RWPE1 (cell line): Measurements from ENCODE around the gene SLMAP.
A peak's percentile ranks its signal among the peaks of the same experiment; 100 is the strongest.
"Not testable (repeated sequence)": the region's sequence is repeated elsewhere in the genome, so short reads cannot be mapped to it uniquely, and the experiment has no call there.

Experiments
- CTCF ChIA-PET: fragments of 350-600 bp; sonication (Branson Sonifier 250); formaldehyde crosslinking; extraction: SDS; loops from one replicate; lab custom pipeline; 2021; lab: Yijun Ruan, JAX
- POLR2A ChIA-PET: fragments of 400-600 bp; formaldehyde crosslinking; extraction: SDS; loops from one replicate; lab custom pipeline; 2020; ENCODE audit warnings: antibody characterized with exemption; ENCODE audit not compliant: low non-redundant PET; lab: Yijun Ruan, JAX
- DNase-seq: peaks from one replicate; pipeline ENCODE4 v3.0.0; 2012; ENCODE audit warnings: low spot score
- H3K27ac ChIP-seq: fragments of 450-650 bp; 2 replicates; pipeline ENCODE4 v1.5.1; 2017
- TF ChIP-seq, protein P1 (sequence below): fragments of 450-650 bp; conservative IDR thresholded peaks from 2 replicates; pipeline ENCODE4 v1.5.1; 2017; ENCODE audit warnings: low read depth, mild to moderate bottlenecking

SLMAP gene

GRCh38 chr3:57855281-57855680 lies 99.2 kb downstream of the SLMAP start:
- CTCF ChIA-PET: interaction anchor here (0.7 kb wide), 1 partner anchor 71 kb away, joined by 3 read pairs; no protein-coding TSS in a partner anchor
- TF ChIP-seq, protein P1, sequence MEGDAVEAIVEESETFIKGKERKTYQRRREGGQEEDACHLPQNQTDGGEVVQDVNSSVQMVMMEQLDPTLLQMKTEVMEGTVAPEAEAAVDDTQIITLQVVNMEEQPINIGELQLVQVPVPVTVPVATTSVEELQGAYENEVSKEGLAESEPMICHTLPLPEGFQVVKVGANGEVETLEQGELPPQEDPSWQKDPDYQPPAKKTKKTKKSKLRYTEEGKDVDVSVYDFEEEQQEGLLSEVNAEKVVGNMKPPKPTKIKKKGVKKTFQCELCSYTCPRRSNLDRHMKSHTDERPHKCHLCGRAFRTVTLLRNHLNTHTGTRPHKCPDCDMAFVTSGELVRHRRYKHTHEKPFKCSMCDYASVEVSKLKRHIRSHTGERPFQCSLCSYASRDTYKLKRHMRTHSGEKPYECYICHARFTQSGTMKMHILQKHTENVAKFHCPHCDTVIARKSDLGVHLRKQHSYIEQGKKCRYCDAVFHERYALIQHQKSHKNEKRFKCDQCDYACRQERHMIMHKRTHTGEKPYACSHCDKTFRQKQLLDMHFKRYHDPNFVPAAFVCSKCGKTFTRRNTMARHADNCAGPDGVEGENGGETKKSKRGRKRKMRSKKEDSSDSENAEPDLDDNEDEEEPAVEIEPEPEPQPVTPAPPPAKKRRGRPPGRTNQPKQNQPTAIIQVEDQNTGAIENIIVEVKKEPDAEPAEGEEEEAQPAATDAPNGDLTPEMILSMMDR: no peak
- DNase-seq: no peak
- no peak overlapping the region for H3K27ac ChIP-seq
- POLR2A ChIA-PET: no interaction called here

GRCh38 chr3:57855943-57856342 lies 99.8 kb downstream of the SLMAP start:
- ChIA-PET POLR2A (no interaction called here), CTCF (interaction anchor here (0.6 kb wide), 1 partner anchor 87 kb away, joined by 5 read pairs; no protein-coding TSS in a partner anchor)
- DNase-seq: no peak
- H3K27ac ChIP-seq: no peak overlapping the region; the same call in 1 of the 2 replicates
- TF ChIP-seq, protein P1: no peak

DNA sequence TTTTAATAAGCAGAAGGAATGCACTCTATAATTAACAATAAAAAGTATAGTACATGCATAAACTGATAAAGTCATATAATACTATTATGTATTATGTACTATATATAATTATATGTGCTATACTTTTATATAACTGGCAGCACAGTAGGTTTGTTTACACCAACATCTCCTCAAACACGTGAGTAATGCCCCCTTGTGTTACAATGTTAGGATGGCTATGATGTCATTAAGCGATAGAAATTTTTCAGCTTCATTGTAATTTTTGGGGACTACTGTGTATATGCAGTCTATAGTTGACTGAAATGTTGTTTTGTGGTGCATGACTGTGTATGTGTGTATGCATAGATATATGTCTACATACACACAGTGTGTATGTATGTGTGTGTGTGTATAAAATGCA lies 100.6 kb downstream of the SLMAP start:
- DNase-seq: peak; percentile 7
- POLR2A ChIA-PET: no interaction called here
- H3K27ac ChIP-seq: no peak overlapping the region
- CTCF ChIA-PET: no interaction called here
- TF ChIP-seq, protein P1: no peak

DNA sequence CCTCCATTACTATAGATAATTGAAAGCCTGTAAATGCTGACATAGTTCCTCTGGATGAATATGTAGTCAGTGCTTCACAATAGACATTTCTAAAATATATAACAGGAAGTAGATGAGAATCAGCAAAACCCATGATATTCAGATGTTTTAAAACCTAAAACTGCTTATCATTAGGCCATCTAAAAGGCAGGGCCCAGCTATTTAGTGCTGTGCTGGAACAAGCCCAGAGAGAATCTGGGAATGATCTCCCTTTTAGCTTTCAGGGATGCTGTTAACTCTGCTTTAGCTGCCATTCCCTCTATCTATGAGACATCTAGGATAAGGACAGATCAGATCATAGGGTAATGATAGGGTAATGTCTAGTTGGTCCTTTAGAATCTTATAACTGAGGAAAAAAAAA lies 106.8 kb downstream of the SLMAP start:
- DNase-seq: no peak
- ChIA-PET CTCF (interaction anchor here (1.1 kb wide), 1 partner anchor 10 kb away, joined by 3 read pairs; no protein-coding TSS in a partner anchor), POLR2A (no interaction called here)
- no peak overlapping the region for H3K27ac ChIP-seq
- TF ChIP-seq, protein P1: no peak

DNA sequence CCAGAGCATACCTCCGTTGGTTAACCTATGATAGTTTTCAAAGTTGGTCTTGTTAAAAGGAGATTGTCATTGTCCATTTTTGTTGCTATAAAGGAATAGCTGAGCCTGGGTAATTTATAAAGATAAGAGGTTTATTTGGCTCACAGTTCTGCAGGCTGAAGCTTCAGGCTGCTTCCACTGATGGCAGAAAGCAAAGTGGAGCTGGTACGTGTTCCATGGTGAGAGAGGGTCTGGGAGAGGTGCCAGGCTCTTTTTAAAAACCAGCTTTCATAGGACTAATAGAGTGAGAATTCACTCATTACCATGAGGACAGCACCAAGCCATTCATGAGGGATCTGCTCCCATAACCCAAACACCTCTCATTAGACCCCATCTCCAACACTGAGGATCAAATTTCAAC lies 107.3 kb downstream of the SLMAP start:
- H3K27ac ChIP-seq: no peak overlapping the region
- ChIA-PET POLR2A (no interaction called here), CTCF (interaction anchor here (1.1 kb wide), 1 partner anchor 10 kb away, joined by 3 read pairs; no protein-coding TSS in a partner anchor)
- TF ChIP-seq, protein P1: no peak
- DNase-seq: no peak

DNA sequence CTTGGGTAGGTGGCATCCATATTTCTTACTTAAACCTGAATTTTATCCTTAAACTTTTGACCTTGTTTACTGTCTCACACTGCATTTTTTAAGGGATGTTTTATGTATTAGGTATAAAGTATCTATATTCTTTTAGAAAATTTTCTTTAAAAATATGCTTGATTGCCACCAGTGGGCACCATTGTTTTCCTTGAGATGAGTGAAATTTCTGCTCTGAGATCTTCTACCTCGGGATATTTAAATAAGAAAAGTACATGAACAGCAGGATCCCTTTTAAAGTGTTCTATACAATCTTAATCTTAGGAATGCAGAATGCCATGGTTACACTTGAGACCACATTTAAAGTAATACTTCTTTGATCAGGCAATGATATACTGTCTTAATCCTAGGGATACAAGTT lies 108.7 kb downstream of the SLMAP start:
- CTCF ChIA-PET: interaction anchor here (0.6 to 0.7 kb wide), 2 partner anchors 85 to 161 kb away, joined by 3 read pairs; no protein-coding TSS in a partner anchor
- POLR2A ChIA-PET: no interaction called here
- no peak overlapping the region for H3K27ac ChIP-seq
- peak; percentile 1 for DNase-seq
- TF ChIP-seq, protein P1: peak; percentile 48

DNA sequence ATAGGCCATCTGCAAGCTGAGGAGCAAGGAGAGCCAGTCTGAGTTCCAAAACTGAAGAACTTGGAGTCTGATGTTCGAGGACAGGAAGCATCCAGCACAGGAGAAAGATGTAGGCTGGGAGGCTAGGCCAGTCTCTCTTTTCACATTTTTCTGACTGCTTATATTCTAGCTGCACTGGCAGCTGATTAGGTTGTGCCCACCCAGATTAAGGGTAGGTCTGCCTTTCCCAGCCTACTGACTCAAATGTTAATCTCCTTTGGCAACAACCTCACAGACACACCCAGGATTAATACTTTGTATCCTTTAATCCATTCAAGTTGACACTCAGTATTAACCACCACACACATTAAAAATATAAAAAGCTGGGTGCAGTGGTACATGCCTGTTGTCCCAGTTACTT lies 113.0 kb downstream of the SLMAP start:
- CTCF ChIA-PET, DNase-seq, H3K27ac ChIP-seq: not testable (repeated sequence)

More for the DNA sequence above, 113.0 kb downstream of the SLMAP start:
- POLR2A ChIA-PET: not testable (repeated sequence)
